Pancreas (tissue), 10 donors: ENCODE measurements around the gene TUBD1. TPM values are rescaled to one million over a fixed set of nuclear protein-coding genes. Genes with fewer than 3 reads are reported as not detected.
"Not testable (repeated sequence)": the region's sequence is repeated elsewhere in the genome, so short reads cannot be mapped to it uniquely, and the experiment has no call there.

Experiments
- ATAC-seq, 4 donors: fragments of 200-7000 bp; cut with Tn5 transposase; one replicate each; pipeline versions ENCODE4 v1.8.0 to v1.9.1; 2020; ENCODE audit warnings: mild to moderate bottlenecking in 4 of 4, moderate library complexity in 4 of 4
- DNase-seq, 6 donors: peaks; one replicate each; pipeline ENCODE4 v3.0.0-alpha.2; 2020
- FAIRE-seq: peaks from 2 replicates; lab custom pipeline; 2012; peaks lifted over from hg19 to GRCh38; lab: Jason Lieb, UNC
- H3K27ac ChIP-seq, 4 donors: fragments of 200-600 bp; sonication (generic); 1 replicate in 3 of 4; 2 replicates in 1 of 4; pipeline versions ENCODE4 v1.5.0 to v1.8.0; 2020
- H3K27me3 ChIP-seq, 4 donors: fragments of 200-600 bp; one replicate each; pipeline ENCODE4 v1.8.0; 2021
- H3K36me3 ChIP-seq, 3 donors: fragments of 200-600 bp; sonication (generic) in 1 of 3; one replicate each; pipeline versions ENCODE4 v1.5.0 to v1.8.0; 2020 to 2021
- H3K4me1 ChIP-seq, 3 donors: fragments of 200-600 bp; one replicate each; pipeline ENCODE4 v1.8.0; 2021
- H3K4me3 ChIP-seq, 4 donors: fragments of 200-600 bp; sonication (generic) in 2 of 4; one replicate each; pipeline versions ENCODE4 v1.5.0 to v1.8.0; 2020 to 2021
- H3K9me3 ChIP-seq, 4 donors: fragments of 200-600 bp; one replicate each; pipeline ENCODE4 v1.8.0; 2021
- CTCF ChIP-seq, 4 donors: fragments of 200-600 bp; sonication (generic) in 3 of 4; IDR thresholded peaks; one replicate each; pipeline versions ENCODE4 v1.5.0 to v1.8.0; 2021; ENCODE audit warnings: antibody characterized with exemption in 4 of 4
- WGBS, 2 donors: extraction: QIAGEN DNeasy Blood & Tissue Kit; methylation state at CpG; one replicate each; pipeline ENCODE4 v1.1.7; 2013; 5-methylcytosine and 5-hydroxymethylcytosine counted together
- intact Hi-C, 3 donors: fragments of 100-400 bp; cut with DNase I; formaldehyde crosslinking; loops; one replicate each; pipeline versions ENCODE4 v1.11.1 to v1.14.2; 2022
- polyA plus RNA-seq, 2 donors: library from polyadenylated mRNA; stranded (reverse); fragments of 200-250 nt; gene quantifications; one replicate each; pipeline ENCODE4 v1.2.3, GENCODE V29; 2013
- total RNA-seq, 6 donors: library from RNA; stranded (reverse); fragmentation: NEBNext Ultra II Directional in 4 of 6; extraction: Animal tissue kit (Norgen Biotek cat#: 25700) in 4 of 6; gene quantifications; one replicate each; pipeline versions ENCODE4 v1.2.1 to v1.2.4, GENCODE V29; 2021 to 2023
- donor health status: healthy with polysubstance abuse.
- donor health status: DM: no; HTN: no; CAD: no; lungs with moderate emphysema.
- donor health status: DM: no; HTN: no; CAD: no.
- donor health status: control.
- donor health status: control.
- donor health status: Bipolar disorder and iron deficiency.
- donor health status: DM: yes; HTN: yes; CAD: no.
- donor health status: DM: no; HTN: no; CAD: no.
- donor health status: DM: no; HTN: no; CAD: no.
- donor health status: DM: yes; HTN: yes; CAD: no.

Gene TUBD1
- total and polyA plus RNA-seq, 8 donors = 3.4 to 8.5 (median 6.6) TPM

- no peak for TF ChIP-seq CTCF (IDR thresholded peaks at IDR 0.05)
- Histone ChIP-seq H3K9me3 (no peaks in the 10 kb centered on the region), H3K36me3 (peaks cover 0 to 9% (median 8%) of the 10 kb centered on the region in 3 donors), H3K27ac (peak overlapping the region; percentile 75 to 99 (median 85)), H3K4me3 (peak overlapping the region in 1 of 4 donors; percentile 6), H3K4me1 (peaks cover 47 to 58% (median 52%) of the 10 kb centered on the region in 3 donors), H3K27me3 (no peaks in the 10 kb centered on the region)
- FAIRE-seq = no peak
- no peak for DNase-seq
- intact Hi-C loops = no loop called here
- 43 to 45% methylated on average over 3 of the region's 3 CpGs for WGBS, 2 donors
- no peak for ATAC-seq
These were observed 47.7 kb downstream of the TUBD1 start for GRCh38 chr17:59844884-59845594.

- ATAC-seq (peak in 2 of 4 donors; percentile 2 to 11), FAIRE-seq (no peak), DNase-seq (peak in 4 of 6 donors; percentile 44 to 86 (median 61))
- no peak for TF ChIP-seq CTCF (IDR thresholded peaks at IDR 0.05)
- peaks cover 36 to 50% (median 36%) of the 10 kb centered on the region in 3 donors for H3K4me1 ChIP-seq
- H3K27me3 ChIP-seq = no peaks in the 10 kb centered on the region
- H3K36me3 ChIP-seq = peaks cover 0 to 14% (median 9%) of the 10 kb centered on the region in 3 donors
- peak overlapping the region in 1 of 4 donors; percentile 59 for H3K4me3 ChIP-seq
- no peaks in the 10 kb centered on the region for H3K9me3 ChIP-seq
- intact Hi-C loops = no loop called here
- H3K27ac ChIP-seq = peak overlapping the region in 2 of 4 donors; percentile 95 to 99
- WGBS, 2 donors = 87 to 89% methylated on average over 13 of the region's 13 CpGs
These were observed 49.7 kb downstream of the TUBD1 start for GRCh38 chr17:59842901-59843652.

GRCh38 chr17:59841882-59842263 lies 50.9 kb downstream of the TUBD1 start:
- ATAC-seq, DNase-seq, H3K9me3 ChIP-seq, H3K27me3 ChIP-seq, FAIRE-seq, intact Hi-C loops: not testable (repeated sequence)
- H3K4me1 ChIP-seq = peaks cover 24 to 38% (median 28%) of the 10 kb centered on the region in 3 donors
- WGBS, 2 donors = 64% methylated on average over 4 of the region's 4 CpGs
- peak overlapping the region; percentile 12 to 99 (median 58) for H3K27ac ChIP-seq
- H3K36me3 ChIP-seq = peaks cover 0 to 14% (median 9%) of the 10 kb centered on the region in 3 donors
- peak overlapping the region in 2 of 4 donors; percentile 49 to 59 for H3K4me3 ChIP-seq

GRCh38 chr17:59841091-59841881 lies 51.5 kb downstream of the TUBD1 start:
- Histone ChIP-seq H3K36me3 (peaks cover 0 to 14% (median 9%) of the 10 kb centered on the region in 3 donors), H3K4me3 (peak overlapping the region; percentile 29 to 59 (median 50)), H3K27ac (peak overlapping the region; percentile 86 to 99 (median 91)), H3K4me1 (peaks cover 25 to 37% (median 28%) of the 10 kb centered on the region in 3 donors)
- intact Hi-C loops, H3K9me3 ChIP-seq, FAIRE-seq, H3K27me3 ChIP-seq, ATAC-seq, DNase-seq: not testable (repeated sequence)
- WGBS, 2 donors = 30 to 40% methylated on average over 7 of the region's 7 CpGs

- 31 to 38% methylated on average over 4 of the region's 4 CpGs for WGBS, 2 donors
- intact Hi-C loops = no loop called here
- FAIRE-seq = no peak
- Histone ChIP-seq H3K27me3 (no peaks in the 10 kb centered on the region), H3K4me3 (peak overlapping the region; percentile 29 to 59 (median 50)), H3K27ac (peak overlapping the region; percentile 86 to 99 (median 91)), H3K36me3 (peaks cover 0 to 14% (median 9%) of the 10 kb centered on the region in 3 donors), H3K4me1 (peaks cover 24 to 34% (median 26%) of the 10 kb centered on the region in 3 donors), H3K9me3 (no peaks in the 10 kb centered on the region)
- ATAC-seq = no peak
- DNase-seq = no peak
- no peak for TF ChIP-seq CTCF (IDR thresholded peaks at IDR 0.05)
These were observed 52.2 kb downstream of the TUBD1 start for GRCh38 chr17:59840329-59841090.
